Tibial artery (tissue), 4 donors: Measurements from ENCODE around the gene AMT.

Experiments
- DNase-seq, 2 donors: peaks; one replicate each; pipeline ENCODE4 v3.0.0-alpha.2; 2019
- H3K27ac ChIP-seq, 2 donors: fragments of 200-600 bp; sonication (generic) in 1 of 2; 1 replicate in 1 of 2; 2 replicates in 1 of 2; pipeline ENCODE4 v1.5.1; 2018 to 2019; ENCODE audit warnings: mild to moderate bottlenecking in 1 of 2
- H3K27me3 ChIP-seq, 2 donors: fragments of 200-600 bp; sonication (generic) in 1 of 2; one replicate each; pipeline versions ENCODE4 v1.5.1 to v1.6.0; 2016 to 2019
- H3K36me3 ChIP-seq, 3 donors: fragments of 200-600 bp; sonication (generic) in 2 of 3; one replicate each; pipeline ENCODE4 v1.5.1; 2016 to 2019; ENCODE audit warnings: mild to moderate bottlenecking in 2 of 3
- H3K4me1 ChIP-seq, 4 donors: fragments of 200-600 bp; sonication (generic) in 2 of 4; 1 replicate in 3 of 4; 2 replicates in 1 of 4; pipeline ENCODE4 v1.5.1; 2016 to 2019
- H3K4me3 ChIP-seq, 2 donors: fragments of 200-600 bp; sonication (generic) in 1 of 2; 1 replicate in 1 of 2; 2 replicates in 1 of 2; pipeline ENCODE4 v1.5.1; 2018 to 2019; ENCODE audit warnings: mild to moderate bottlenecking in 2 of 2
- H3K9me3 ChIP-seq, 3 donors: fragments of 200-600 bp; sonication (generic) in 1 of 3; one replicate each; pipeline ENCODE4 v1.5.1; 2016 to 2019
- intact Hi-C: fragments of 100-400 bp; cut with DNase I; formaldehyde crosslinking; loops from one replicate; pipeline ENCODE4 v1.15.0; 2023; ENCODE audit warnings: low total_unique reads
- TF ChIP-seq, protein P1 (sequence below), 2 experiments: fragments of 200-600 bp in 1 of 2; fragments of 450-650 bp in 1 of 2; IDR thresholded peaks; one replicate each; pipeline ENCODE4 v1.5.1; 2017 to 2019; ENCODE audit warnings: antibody characterized with exemption in 2 of 2, mild to moderate bottlenecking in 1 of 2, moderate library complexity in 1 of 2

AMT gene

DNA sequence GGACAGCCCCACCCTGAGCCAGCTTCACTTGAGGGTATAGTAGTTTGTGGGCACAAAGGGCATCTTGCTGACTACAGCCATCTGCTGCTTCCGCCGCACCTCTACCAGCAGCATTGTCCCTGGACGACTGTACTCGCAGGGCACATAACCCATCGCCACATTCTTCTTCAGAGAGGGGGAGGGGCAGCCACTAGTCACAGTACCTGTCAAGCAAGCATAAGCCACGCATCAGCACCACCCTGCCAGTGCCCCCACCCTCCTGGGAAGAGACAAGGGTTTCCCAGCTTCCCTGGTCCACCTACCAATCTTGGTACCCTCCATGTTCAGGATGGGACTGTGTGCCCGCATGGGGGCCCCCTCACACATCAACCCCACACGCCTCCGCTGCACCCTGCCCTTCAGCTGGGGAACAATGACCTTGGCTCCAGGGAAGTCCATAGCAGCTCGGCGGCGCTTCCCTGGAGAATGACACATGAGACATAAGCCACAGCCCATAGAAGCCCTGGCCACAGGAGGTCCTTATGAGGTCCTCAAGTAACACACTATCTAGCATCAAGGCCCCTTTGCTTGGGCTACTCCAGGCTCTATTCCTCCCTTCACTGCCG lies 4.7 kb downstream of the AMT start:
- Histone ChIP-seq H3K9me3 (no peaks in the 10 kb centered on the region), H3K36me3 (peaks cover 4 to 66% (median 6%) of the 10 kb centered on the region in 3 donors), H3K27me3 (no peaks in the 10 kb centered on the region), H3K4me3 (no peak overlapping the region), H3K4me1 (peaks cover 0 to 43% (median 29%) of the 10 kb centered on the region in 4 donors), H3K27ac (no peak overlapping the region)
- intact Hi-C loops, result no loop called here
- TF ChIP-seq, protein P1, sequence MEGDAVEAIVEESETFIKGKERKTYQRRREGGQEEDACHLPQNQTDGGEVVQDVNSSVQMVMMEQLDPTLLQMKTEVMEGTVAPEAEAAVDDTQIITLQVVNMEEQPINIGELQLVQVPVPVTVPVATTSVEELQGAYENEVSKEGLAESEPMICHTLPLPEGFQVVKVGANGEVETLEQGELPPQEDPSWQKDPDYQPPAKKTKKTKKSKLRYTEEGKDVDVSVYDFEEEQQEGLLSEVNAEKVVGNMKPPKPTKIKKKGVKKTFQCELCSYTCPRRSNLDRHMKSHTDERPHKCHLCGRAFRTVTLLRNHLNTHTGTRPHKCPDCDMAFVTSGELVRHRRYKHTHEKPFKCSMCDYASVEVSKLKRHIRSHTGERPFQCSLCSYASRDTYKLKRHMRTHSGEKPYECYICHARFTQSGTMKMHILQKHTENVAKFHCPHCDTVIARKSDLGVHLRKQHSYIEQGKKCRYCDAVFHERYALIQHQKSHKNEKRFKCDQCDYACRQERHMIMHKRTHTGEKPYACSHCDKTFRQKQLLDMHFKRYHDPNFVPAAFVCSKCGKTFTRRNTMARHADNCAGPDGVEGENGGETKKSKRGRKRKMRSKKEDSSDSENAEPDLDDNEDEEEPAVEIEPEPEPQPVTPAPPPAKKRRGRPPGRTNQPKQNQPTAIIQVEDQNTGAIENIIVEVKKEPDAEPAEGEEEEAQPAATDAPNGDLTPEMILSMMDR (IDR thresholded peaks at IDR 0.05), result no peak
- no peak for DNase-seq

DNA sequence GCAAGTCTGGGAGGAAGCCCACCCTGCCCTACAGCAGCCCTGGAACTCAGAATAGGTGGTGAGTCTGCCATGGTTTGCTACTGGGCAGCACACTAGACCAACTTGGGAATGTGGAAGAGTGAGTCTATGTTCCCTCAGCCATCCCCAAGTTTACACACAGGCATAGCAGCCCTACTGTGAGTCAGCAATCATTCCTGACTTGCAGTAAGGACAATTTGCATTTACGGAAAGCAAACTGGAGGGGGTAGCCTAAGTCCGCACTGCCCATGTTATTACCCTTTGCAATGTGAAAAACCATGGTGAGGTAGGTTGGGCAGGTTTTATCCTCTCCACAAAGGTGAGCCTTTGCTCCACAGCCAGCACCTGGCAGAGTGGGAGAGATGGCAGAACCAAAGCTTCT lies 5.4 kb downstream of the AMT start:
- Histone ChIP-seq H3K4me3 (no peak overlapping the region), H3K9me3 (no peaks in the 10 kb centered on the region), H3K4me1 (peaks cover 0 to 36% (median 22%) of the 10 kb centered on the region in 4 donors), H3K27ac (no peak overlapping the region), H3K36me3 (peaks cover 4 to 66% (median 6%) of the 10 kb centered on the region in 3 donors), H3K27me3 (no peaks in the 10 kb centered on the region)
- DNase-seq, result no peak
- intact Hi-C loops, result no loop called here
- TF ChIP-seq, protein P1 (IDR thresholded peaks at IDR 0.05), result no peak

DNA sequence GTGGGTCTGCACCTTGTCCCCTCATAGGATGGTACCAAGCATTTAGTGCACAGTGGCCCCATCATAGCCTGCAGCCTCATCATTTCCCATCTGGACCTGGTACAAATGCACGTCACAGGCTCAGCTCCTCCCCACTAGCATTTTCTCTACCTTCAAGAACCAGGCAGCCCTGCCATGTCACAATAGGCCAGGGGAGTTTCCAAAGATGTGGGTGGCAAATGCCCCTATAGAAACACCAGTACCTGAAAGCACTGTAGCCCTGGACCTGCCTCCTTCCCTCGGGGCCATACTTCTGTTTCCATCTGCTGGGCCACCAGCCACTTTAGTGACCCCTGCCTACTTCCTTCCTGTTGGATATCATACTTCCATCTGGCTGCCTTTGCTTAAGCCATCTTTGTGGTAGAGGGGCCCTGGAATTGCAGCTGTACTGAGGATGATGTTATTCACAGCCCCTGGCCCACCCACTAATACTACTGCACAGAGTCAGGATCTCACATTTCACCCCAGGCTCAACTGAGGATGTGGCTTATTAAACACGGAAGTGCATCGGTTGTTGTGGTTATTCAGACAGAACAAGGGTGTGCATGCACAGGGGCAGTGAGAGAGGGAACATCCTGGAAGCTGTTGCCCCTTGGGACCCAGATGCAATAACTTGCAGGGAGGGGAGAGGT lies 6.2 kb downstream of the AMT start:
- Histone ChIP-seq H3K9me3 (no peaks in the 10 kb centered on the region), H3K27ac (peak overlapping the region in 1 of 2 donors; percentile 98), H3K36me3 (peaks cover 4 to 64% (median 6%) of the 10 kb centered on the region in 3 donors), H3K4me1 (peaks cover 0 to 32% (median 20%) of the 10 kb centered on the region in 4 donors), H3K4me3 (no peak overlapping the region), H3K27me3 (no peaks in the 10 kb centered on the region)
- DNase-seq, result no peak
- intact Hi-C loops, result no loop called here
- TF ChIP-seq, protein P1 (IDR thresholded peaks at IDR 0.05), result no peak

DNA sequence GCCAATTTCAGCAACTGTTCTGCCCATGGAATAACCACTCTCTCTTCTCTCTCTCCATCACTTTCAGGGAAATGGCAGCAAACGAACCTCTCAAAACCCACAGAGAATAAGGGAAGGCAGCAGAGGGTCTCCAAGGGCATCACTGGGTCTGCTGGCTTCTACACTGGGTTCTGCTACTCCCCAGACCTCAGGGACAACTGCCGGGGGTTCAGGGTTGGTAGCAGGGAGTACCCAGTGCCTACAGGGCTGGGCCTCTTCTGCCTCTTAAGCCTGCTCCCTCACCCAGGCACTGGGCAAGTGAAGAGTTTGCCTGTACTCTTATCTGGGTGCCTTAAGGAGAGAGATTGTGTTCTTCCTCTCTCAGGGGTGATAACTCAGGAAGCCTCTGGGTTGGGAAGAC lies 7.5 kb downstream of the AMT start:
- Histone ChIP-seq H3K36me3 (peaks cover 4 to 51% (median 6%) of the 10 kb centered on the region in 3 donors), H3K4me3 (no peak overlapping the region), H3K27ac (peak overlapping the region in 1 of 2 donors; percentile 98), H3K9me3 (no peaks in the 10 kb centered on the region), H3K4me1 (peaks cover 0 to 40% (median 25%) of the 10 kb centered on the region in 4 donors), H3K27me3 (no peaks in the 10 kb centered on the region)
- intact Hi-C loops, result no loop called here
- no peak for DNase-seq
- TF ChIP-seq, protein P1 (IDR thresholded peaks at IDR 0.05), result no peak

DNA sequence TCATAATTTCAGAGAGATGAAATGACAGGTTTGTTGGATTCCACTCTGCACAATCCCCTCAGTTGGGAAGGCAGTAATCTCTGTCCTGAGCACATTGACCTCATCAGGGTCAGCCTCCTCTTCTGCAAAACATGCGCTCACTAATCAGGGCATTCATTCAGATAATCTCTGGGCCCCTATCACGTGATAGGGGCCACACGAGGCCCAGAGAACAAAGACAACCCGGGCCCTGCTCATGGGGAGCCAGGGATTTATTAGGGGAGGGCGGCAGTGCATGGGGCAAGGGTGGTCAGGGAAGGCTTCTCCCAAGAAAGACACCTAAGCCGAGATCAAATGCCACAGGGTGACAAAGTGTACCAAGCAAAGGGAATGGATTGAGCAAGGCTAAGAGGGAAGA lies 8.9 kb downstream of the AMT start:
- intact Hi-C loops, result no loop called here
- Histone ChIP-seq H3K27ac (peak overlapping the region; percentile 86 to 98), H3K36me3 (peaks cover 4 to 38% (median 6%) of the 10 kb centered on the region in 3 donors), H3K27me3 (no peaks in the 10 kb centered on the region), H3K9me3 (no peaks in the 10 kb centered on the region), H3K4me3 (peak overlapping the region; percentile 79 to 90), H3K4me1 (peaks cover 0 to 54% (median 36%) of the 10 kb centered on the region in 4 donors)
- TF ChIP-seq, protein P1 (IDR thresholded peaks at IDR 0.05), result no peak
- DNase-seq, result no peak
